Stimulated activated CD4-positive, alpha-beta T cell treated with anti-CD3 and anti-CD28 coated beads, Interleukin-15, amount 100 ng/mL, for 1 hour (primary cell): ENCODE measurements around the gene BMP8B.
"Not testable (repeated sequence)": the region's sequence is repeated elsewhere in the genome, so short reads cannot be mapped to it uniquely, and the experiment has no call there.

Experiments used
- DNase-seq, 2 donors: peaks; one replicate each; pipeline ENCODE4 v3.0.0-alpha.2; 2020; ENCODE audit warnings: low read depth in 1 of 2, low spot score in 1 of 2

The BMP8B gene

GRCh38 chr1:39779137-39779536 lies 9.5 kb downstream of the BMP8B start:
- no peak for DNase-seq

DNA sequence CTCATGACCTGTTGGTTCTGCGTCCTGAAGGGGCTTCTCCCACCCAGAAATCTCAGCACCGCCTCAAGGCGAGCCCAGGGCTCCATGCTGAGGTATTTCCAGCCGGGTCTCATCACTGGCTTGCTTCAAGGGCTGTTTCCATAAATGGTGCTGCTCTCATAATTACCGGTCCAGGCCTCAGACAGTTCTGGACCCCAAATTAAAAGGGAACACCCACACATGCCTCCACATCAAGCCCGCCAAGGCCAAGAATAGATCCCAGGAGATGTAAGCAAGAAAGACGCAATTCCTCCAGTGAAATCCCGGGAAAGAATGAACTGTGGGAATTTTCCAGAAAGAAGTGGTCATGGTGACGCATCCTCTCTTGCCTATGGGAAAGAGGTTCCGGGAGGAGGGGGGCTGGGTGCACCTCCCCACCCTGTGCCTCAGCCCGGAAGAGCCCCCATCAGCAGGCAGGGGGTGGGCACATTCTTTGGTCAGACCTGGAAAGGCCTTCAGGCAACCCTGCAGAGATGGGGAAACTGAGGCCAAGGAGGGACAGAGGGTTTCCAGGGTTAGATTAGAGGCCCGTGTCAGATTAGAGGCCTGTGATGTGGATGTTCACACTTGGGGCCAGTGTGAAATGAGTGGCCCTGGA lies 10.1 kb downstream of the BMP8B start:
- not testable (repeated sequence) for DNase-seq

DNA sequence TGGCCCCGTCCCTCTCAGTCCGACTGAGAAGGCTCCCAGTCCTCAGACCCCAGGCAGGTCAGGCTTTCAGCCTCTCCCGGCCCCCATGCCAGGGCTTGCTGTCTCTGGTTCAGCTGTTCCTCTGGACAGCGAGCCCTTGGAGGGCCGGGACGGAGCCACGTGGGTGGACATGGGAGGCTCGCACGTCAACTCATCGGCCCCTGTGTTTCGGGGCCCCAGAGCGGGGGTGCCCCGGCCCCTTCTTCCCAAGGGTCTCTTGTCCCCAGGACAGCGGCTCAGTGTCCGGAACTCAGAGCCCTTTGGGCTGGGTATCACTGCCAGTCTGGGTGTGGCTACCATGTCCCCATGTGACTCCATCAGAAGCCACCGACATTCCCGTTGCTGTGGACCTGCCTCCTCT lies 10.8 kb downstream of the BMP8B start:
- DNase-seq, result not testable (repeated sequence)

DNA sequence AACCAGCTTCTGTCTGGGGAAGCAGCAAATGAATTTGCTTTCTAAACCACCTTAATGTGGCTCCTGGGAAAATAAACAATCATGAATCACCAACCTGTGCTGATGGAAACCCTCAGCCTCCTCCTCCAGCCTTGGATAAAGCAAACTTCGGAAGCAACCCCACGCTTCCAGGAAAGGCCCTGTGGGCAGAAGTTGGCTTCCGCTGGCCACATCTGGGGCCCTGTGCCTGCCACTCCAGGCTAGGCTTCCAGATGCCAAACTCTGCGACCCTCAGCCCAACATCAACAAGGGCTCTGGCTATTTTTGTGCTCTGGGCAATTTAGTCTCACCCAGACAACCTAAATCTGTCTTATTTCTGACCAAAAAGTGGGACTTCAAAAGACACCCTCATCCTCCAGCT lies 11.4 kb downstream of the BMP8B start:
- DNase-seq, result no peak

DNA sequence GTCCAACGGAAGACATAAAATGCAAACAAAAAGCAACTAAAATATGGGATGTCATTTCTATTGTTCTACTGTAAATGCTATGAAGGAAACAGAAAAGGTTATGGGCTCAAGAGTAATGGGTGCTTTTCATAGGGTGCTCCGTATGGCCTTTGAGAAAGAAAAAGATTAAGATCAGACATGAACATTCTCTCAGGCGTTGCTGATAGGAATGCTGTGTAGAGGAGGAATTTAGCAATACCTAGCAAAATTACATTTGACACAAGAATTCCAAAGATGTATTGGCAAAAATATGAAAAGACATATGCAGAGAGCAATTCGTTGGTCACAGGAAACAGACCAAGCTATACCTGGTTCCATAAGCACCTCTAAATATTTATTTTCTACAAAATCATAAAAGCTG lies 11.8 kb downstream of the BMP8B start:
- DNase-seq, result no peak

DNA sequence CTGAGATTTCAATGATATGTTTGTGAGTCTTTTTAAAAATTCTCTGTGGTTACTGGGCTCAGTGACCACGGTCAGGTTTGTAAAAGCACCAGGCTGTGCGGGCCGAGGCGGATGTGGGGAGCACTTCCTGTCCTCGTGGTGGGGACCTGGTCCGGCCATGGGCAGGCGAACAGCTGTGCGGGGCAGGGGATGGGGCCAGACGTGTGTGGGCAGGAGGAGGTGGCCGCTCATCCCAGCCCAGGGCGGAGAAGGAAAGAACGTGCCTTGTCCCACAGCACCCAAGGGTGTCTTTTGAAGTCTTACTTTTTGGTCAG lies 12.3 kb downstream of the BMP8B start:
- no peak for DNase-seq

DNA sequence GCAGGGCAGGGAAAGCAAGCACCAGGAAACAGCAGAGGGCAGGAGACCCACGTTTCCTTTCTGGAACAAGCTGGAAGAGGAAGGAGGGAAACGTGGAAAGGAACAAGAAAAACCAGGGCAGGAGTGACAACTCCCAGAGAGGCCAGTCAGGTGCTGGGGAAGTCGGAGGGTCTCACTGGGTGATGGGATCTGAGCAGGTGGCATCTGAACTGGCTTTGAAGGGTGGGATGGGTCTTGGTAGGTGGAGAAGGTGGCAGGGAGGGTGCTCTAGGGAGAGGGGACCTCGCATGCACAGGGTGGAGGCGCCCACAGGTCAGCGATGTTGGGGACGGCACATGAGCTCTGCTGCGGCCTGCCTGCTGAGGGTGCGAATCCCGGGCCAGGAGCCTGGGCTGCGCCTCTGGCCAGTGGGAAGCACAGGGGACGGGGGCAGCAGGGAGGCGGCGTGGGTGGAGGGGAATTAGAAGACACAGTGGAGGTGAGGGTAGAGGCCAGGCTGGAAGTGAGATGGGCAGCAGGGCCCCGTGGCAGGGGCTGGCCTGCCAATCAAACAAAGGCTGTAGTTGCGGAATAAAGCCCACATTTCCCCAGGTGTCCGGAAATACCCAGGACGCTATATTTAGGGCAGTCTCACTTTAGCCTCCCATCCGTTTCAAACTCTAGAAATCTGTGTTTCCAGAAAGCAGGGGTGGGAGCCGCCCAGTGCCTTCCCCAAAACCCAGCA lies 12.8 kb downstream of the BMP8B start:
- not testable (repeated sequence) for DNase-seq

DNA sequence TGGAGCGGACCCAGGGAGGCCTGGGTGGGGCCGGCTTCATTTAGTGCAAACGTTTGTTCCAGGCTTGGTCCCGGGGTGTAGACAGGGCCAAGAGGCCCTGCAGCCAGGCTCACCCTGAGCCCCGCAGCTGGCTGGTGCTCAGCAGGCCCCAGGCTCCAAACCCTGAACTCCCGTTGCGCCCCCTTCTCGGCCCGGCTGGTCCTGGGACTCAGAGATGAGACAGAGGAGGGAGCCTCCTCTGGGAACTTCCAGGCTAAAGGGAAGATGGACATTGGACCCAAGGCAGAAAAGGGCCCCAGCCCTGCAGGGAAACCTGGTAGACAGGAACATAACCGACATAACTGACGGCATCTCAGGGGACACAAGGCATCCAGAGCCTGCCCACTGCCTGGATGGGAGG lies 13.5 kb downstream of the BMP8B start:
- not testable (repeated sequence) for DNase-seq

- not testable (repeated sequence) for DNase-seq
Observed at GRCh38 chr1:39773369-39773979, 15.2 kb downstream of the BMP8B start.

DNA sequence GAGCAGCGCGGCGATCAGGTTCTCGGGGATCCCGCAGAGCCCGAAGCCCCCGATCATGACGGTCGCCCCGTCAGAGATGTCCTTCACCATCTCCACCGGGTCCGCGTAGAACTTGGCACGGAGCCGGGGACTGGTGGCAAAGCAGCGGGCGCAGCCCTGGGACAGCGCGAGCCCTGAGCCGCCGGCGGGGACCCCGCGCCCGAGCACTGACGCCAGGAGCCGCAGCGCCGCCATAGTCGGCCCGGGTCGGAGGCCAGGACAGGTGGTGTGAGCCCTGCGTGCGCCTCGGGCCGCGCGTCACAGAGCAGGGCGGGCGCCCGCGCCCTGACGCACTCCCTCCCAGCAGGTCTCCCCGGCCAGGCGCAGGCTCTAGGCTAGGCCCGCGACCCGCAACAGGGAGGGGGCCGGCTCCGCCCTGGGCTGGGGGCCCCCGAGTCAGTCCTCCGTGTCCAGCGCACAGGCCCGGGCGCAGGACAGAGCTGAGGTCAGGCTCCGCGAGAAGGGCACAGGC lies 17.6 kb downstream of the BMP8B start, which contains the start of gene OXCT2:
Gene OXCT2, minus strand, starts transcription at position 327 of the 511 bp plus-strand sequence. Its CDS starts 93 bp downstream, at position 234.
- DNase-seq, result not testable (repeated sequence)

DNA sequence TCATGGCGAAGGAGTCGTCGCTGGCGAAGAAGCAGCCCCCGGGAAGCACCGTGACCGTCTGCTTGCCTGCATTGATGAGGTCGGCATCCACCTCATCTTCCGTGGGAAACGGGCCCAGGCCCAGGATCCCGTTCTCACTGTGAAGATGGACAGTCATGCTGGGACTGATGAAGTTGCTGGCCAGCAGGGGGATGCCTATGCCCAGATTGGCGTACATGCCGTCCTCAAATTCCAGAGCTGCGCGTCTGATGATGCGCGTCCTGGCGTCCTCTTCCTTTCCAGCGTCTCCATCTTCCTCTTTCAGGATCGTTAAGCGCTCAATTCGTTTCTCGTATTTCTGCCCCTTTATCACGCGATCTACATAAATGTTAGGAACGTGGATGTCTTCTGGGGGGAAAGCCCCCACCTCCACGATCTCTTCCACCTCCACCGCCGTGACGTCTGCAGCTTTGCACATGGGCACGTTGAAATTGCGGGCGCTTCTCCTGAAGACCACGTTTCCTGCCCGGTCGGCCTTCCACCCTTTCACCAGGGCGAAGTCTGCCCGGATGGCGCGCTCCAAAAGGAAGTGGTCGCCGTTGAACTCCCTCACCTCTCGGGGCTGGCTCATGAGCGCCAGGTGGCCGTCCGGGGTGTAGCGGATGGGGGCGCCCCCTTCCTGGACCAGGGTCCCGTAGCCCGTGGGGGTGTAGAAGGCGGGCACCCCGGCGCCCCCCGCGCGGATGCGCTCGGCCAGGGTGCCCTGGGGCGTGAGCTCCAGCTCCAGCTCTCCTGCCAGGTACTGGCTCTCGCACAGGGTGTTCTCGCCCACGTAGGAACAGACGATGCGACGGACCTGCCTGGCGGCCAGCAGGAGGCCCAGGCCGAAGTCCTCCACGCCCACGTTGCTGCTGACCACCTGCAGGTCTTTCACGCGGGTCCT lies 18.3 kb downstream of the BMP8B start:
- DNase-seq, result not testable (repeated sequence)

GRCh38 chr1:39769502-39769901 lies 19.2 kb downstream of the BMP8B start:
- DNase-seq, result not testable (repeated sequence)

DNA sequence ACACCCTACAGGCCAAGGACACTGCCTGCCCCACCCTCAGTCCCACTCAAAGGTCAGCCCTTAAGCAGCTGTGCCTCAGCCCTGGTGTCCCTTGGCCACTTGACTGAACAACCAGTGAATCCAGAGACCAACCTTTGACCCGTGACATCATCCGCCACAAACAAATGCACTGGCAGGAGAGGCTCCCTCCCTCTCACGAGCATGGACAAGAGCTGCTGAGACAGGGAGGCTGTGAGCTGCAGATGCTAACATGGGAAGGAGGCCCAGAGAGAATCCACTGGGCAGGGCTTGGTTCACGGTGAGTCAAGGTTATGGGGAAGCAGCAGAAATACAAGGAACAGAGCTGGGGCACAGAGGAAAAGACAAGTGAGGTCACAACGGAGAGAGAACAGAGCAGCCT lies 22.2 kb downstream of the BMP8B start:
- DNase-seq, result not testable (repeated sequence)

GRCh38 chr1:39764512-39764911 lies 24.2 kb downstream of the BMP8B start:
- not testable (repeated sequence) for DNase-seq

GRCh38 chr1:39763619-39764374 lies 24.9 kb downstream of the BMP8B start:
- DNase-seq, result not testable (repeated sequence)

DNA sequence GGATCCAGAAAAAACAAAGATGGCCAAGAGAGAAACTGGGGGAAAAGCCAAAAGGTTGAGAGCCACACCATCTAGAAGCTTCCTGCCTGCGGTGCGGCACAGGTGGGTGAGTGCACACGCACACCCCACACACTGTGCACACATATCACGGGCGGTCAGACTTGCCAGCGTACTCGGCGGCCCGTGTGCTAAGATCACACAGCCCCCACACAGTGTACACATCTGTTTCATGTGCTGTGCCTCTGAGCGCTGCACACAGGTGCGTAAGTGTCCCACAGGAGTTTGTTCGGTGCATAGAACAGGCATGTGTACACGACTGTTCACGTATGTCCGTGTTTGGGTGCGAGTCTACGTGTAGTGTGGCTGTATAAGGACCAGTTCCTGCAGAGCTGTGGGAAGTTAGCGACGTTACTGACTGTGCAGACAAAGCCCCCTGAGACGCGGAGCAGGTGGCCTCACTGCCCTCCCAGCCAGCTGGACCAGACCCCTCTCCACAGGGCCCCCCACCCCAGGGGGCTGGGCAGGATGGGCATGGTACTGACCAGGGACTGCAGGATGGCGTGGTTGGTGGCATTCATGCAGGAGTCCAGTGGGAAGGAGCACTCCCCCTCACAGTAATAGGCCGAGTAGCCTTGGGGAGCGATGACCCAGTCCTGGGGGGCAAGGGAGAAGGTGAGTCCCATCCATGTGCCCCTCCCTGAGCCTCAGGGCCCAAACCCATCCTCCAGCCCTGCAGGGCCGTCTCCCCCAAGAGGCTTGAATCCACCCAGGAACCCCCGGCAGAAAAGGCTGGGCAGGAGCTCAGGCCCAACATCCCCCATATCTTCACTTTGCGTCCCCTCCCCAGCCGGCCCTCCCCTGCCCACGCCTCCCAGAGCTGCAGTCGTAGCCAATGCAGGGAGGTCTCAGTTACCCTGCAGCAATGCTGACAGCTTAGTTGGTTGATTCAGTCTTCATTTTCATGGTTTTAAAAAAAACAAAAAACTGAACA lies 25.8 kb downstream of the BMP8B start:
- DNase-seq, result no peak

- DNase-seq, result no peak
Observed at GRCh38 chr1:39761557-39762260, 27.0 kb downstream of the BMP8B start.

DNA sequence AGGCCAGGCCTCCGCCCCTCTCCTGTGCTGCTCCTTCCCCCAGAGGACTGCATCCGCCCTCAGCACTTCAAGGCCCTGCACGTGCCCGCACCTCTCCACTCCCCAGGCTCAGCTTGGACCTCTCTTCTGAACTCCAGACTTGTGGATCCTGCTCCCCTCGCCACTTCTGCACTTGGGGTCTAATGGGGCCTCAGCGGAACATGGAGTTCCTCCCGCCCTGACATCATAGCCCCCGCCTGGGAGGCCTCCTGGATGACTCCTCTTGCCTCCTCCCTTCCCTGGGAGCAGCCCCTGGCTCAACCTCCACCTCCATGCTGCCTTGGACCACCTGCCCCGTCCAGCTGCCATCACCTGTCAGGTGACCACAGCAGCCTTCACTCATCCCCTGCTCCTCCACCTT lies 27.6 kb downstream of the BMP8B start:
- DNase-seq, result no peak
